PC-3 (cell line): ENCODE data around the gene FOSL1. TPM values are rescaled to one million over a fixed set of nuclear protein-coding genes. Genes with fewer than 3 reads are reported as not detected.
A peak's percentile ranks its signal among the peaks of the same experiment; 100 is the strongest.

Experiments used
- ATAC-seq: fragments of 200-7000 bp; cut with Tn5 transposase; 2 replicates; pipeline ENCODE4 v1.9.1; 2020; ENCODE audit warnings: mild to moderate bottlenecking, moderate library complexity
- Bru-seq: library from RNA; stranded (reverse); fragments of 400-500 nt; gene quantifications from one replicate; lab custom pipeline; 2021; lab: Mats Ljungman, UMichigan
- BruChase-seq, 2 experiments: library from RNA; stranded (reverse); fragments of 400-500 nt; gene quantifications; one replicate each; lab custom pipeline; 2021; lab: Mats Ljungman, UMichigan
- BruUV-seq: library from RNA; stranded (reverse); fragments of 400-500 nt; replicated peaks from 2 replicates; lab custom pipeline; 2021; lab: Mats Ljungman, UMichigan
- CTCF ChIA-PET: fragments of 300-600 bp; sonication (Branson Sonifier 250); formaldehyde crosslinking; loops from one replicate; lab custom pipeline; 2022; ENCODE audit warnings: antibody characterized with exemption; lab: Charles Lee
- POLR2A ChIA-PET: fragments of 300-600 bp; sonication (Branson Sonifier 250); formaldehyde crosslinking; loops from one replicate; lab custom pipeline; 2022; ENCODE audit warnings: antibody characterized with exemption; ENCODE audit not compliant: unreplicated experiment; lab: Charles Lee
- DNase-seq: peaks from one replicate; pipeline ENCODE4 v3.0.0-alpha.2; 2015
- H2AFZ ChIP-seq: fragments of 300-600 bp; sonication (generic); 2 replicates; pipeline ENCODE4 v1.6.0; 2016; ENCODE audit warnings: antibody characterized with exemption, low read length
- H3F3A ChIP-seq: fragments of 300-600 bp; sonication (generic); one replicate; pipeline ENCODE4 v1.6.0; 2017; ENCODE audit warnings: antibody characterized with exemption, low read length, control low read depth, mild to moderate bottlenecking; ENCODE audit not compliant: unreplicated experiment
- H3K27ac ChIP-seq: fragments of 300-600 bp; sonication (generic); 2 replicates; pipeline ENCODE4 v1.5.1; 2016; ENCODE audit warnings: mild to moderate bottlenecking, low read length
- H3K27me3 ChIP-seq: fragments of 300-600 bp; sonication (generic); 2 replicates; pipeline ENCODE4 v1.6.1; 2016; ENCODE audit warnings: low read length, mixed read lengths
- H3K36me3 ChIP-seq: fragments of 300-600 bp; sonication (generic); 2 replicates; pipeline ENCODE4 v1.6.1; 2016; ENCODE audit warnings: low read depth, mixed run types, low read length, mixed read lengths
- H3K4me1 ChIP-seq: fragments of 300-600 bp; sonication (generic); 2 replicates; pipeline ENCODE4 v1.5.1; 2016; ENCODE audit warnings: low read length; ENCODE audit not compliant: insufficient read depth
- H3K4me2 ChIP-seq: fragments of 300-600 bp; sonication (generic); 2 replicates; pipeline ENCODE4 v1.6.0; 2016; ENCODE audit warnings: low read length
- H3K4me3 ChIP-seq: fragments of 300-600 bp; sonication (generic); 2 replicates; pipeline ENCODE4 v1.5.1; 2016; ENCODE audit warnings: mild to moderate bottlenecking, low read length, mixed read lengths
- H3K79me2 ChIP-seq: fragments of 300-600 bp; sonication (generic); 2 replicates; pipeline ENCODE4 v1.6.1; 2017; ENCODE audit warnings: low read length, mixed read lengths
- H3K9ac ChIP-seq: fragments of 300-600 bp; sonication (generic); 2 replicates; pipeline ENCODE4 v1.6.0; 2016; ENCODE audit warnings: mild to moderate bottlenecking, low read length
- H3K9me2 ChIP-seq: fragments of 300-600 bp; sonication (generic); replicated peaks from 2 replicates; pipeline ENCODE4 v1.6.1; 2016; ENCODE audit warnings: mixed run types, low read length, mixed read lengths
- H3K9me3 ChIP-seq: fragments of 300-600 bp; sonication (generic); 2 replicates; pipeline ENCODE4 v1.6.1; 2016; ENCODE audit warnings: low read length, mixed read lengths
- H4K20me1 ChIP-seq: fragments of 300-600 bp; sonication (generic); 2 replicates; pipeline ENCODE4 v1.6.1; 2016; ENCODE audit warnings: low read length, mixed read lengths
- CTCF ChIP-seq: fragments of 300-600 bp; sonication (generic); conservative IDR thresholded peaks from 2 replicates; pipeline ENCODE4 v1.5.1; 2017; ENCODE audit warnings: antibody characterized with exemption, low read depth, mild to moderate bottlenecking, low read length
- EZH2 ChIP-seq: fragments of 300-600 bp; sonication (generic); IDR thresholded peaks from one replicate; pipeline ENCODE4 v1.6.1; 2017; ENCODE audit warnings: antibody characterized with exemption, mild to moderate bottlenecking, low read length; ENCODE audit not compliant: unreplicated experiment
- EZH2phosphoT487 ChIP-seq: fragments of 300-600 bp; sonication (generic); IDR thresholded peaks from 2 replicates; pipeline ENCODE4 v1.6.1; 2018; ENCODE audit warnings: mild to moderate bottlenecking, antibody characterized with exemption, low read length, borderline replicate concordance
- intact Hi-C: fragments of 100-400 bp; cut with micrococcal nuclease; formaldehyde crosslinking; loops from 2 replicates; pipeline ENCODE4 v1.9.0; 2023
- long read RNA-seq: library from polyadenylated mRNA; unstranded; transcript quantifications from one replicate; pipeline ENCODE4 v2.0.0, GENCODE V29; 2021; ENCODE audit not compliant: unreplicated experiment
- total RNA-seq: library from RNA; depleted of rRNA; stranded (reverse); fragments of >200 nt; gene quantifications from 2 replicates; pipeline ENCODE4 v1.2.3, GENCODE V29; 2014; rRNA removed

Gene FOSL1
- total RNA-seq: 656 and 851 TPM in 2 replicates
- Bru-seq, nascent RNA: percentile 100 among the genes with signal in this experiment
- percentile 100 among the genes with signal in this experiment for BruChase-seq, experiment 1, labeled RNA remaining after a 6-hour chase
- percentile 100 among the genes with signal in this experiment for BruChase-seq, experiment 2, labeled RNA remaining after a 2-hour chase
- long read RNA-seq, transcript FOSL1-202 (2 exons, 1,427 nt): minor isoform, 26 of 1,083 reads
- long read RNA-seq, transcript FOSL1-201 (4 exons, 1,669 nt): major isoform, 515 of 1,083 reads
- long read RNA-seq, transcript FOSL1-203 (3 exons, 1,200 nt): minor isoform, 70 of 1,083 reads
- long read RNA-seq, transcript FOSL1-204 (4 exons, 1,132 nt): minor isoform, 22 of 1,083 reads
- long read RNA-seq, partial matches to known transcripts: 59 of 1,083 reads
- long read RNA-seq, other reads (novel, unspliced or antisense): 391 of 1,083 reads

GRCh38 chr11:65900125-65900898 is at the start of gene FOSL1:
Gene FOSL1 (minus strand): TSS chr11:65900388. CDS start chr11:65900339, 49 bp downstream.
- peaks cover 43% of the 10 kb centered on the region for H4K20me1 ChIP-seq
- peak within 1 kb of the TSS; percentile 78 for H3K4me3 ChIP-seq
- DNase-seq (peak; percentile 99), ATAC-seq (peak; percentile 66)
- peak within 1 kb of the TSS; percentile 98 for H3K9ac ChIP-seq
- ChIA-PET POLR2A (interaction anchor here (0.5 to 2.9 kb wide), 14 partner anchors 9 to 872 kb away, joined by 3 to 31 read pairs (median 6); partner anchors contain the start of genes CCDC85B, FIBP, MUS81 and NEAT1), CTCF (interaction anchor here (0.6 to 1.0 kb wide), 5 partner anchors 9 to 18 kb away, joined by 3 to 24 read pairs (median 3); partner anchors contain the start of gene FIBP)
- peak within 1 kb of the TSS; percentile 96 for H3K4me2 ChIP-seq
- H3F3A ChIP-seq: peaks cover 31% of the 10 kb centered on the region
- peak within 1 kb of the TSS; percentile 96 for H3K27ac ChIP-seq
- H3K9me2 ChIP-seq: no peaks in the 10 kb centered on the region
- H3K36me3 ChIP-seq: peaks cover 46% of the 10 kb centered on the region
- BruUV-seq: no TSS peak
- TF ChIP-seq EZH2phosphoT487: no peak
- TF ChIP-seq CTCF: no peak
- TF ChIP-seq EZH2: no peak
- intact Hi-C loops: loop anchor here (1.0 kb wide), 1 partner anchor 11 kb away; no protein-coding TSS in a partner anchor
- H3K79me2 ChIP-seq: peaks cover 87% of the 10 kb centered on the region
- H3K4me1 ChIP-seq: peaks cover 55% of the 10 kb centered on the region
- H2AFZ ChIP-seq: no peak within 1 kb of the TSS
- no peaks in the 10 kb centered on the region for H3K27me3 ChIP-seq
- no peaks in the 10 kb centered on the region for H3K9me3 ChIP-seq

DNA sequence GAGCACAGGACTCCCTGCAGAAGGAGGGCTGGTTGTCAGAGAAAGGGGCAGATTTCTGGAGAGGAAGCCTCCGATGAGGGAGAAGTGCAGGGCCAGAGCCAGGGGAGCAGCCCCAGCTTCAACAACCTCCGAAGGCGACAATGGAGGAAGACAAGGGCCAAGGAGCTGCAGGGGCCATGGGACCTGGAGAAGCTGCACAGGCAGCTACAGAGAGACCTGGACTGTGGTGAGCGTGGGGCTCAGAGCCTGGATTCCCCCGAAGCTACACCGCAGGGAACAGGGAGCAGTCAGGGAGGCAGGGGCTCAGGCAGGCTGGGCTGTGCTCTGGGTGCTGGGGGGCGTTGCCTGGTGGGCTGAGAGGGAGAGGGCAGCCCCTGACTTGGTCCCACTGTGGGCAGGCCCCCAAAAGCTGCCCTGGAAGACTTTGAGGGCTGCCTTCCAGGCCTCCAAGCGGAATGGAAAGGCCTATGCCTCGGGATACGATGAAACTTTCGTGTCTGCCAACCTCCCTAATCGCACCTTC is 47.5 kb upstream of the FOSL1 start:
- no peak for DNase-seq
- no peaks in the 10 kb centered on the region for H3K36me3 ChIP-seq
- H3K9ac ChIP-seq: no peak overlapping the region
- H3K27ac ChIP-seq: no peak overlapping the region
- H3F3A ChIP-seq: no peaks in the 10 kb centered on the region
- ChIA-PET CTCF (no interaction called here), POLR2A (no interaction called here)
- H3K9me2 ChIP-seq: no peaks in the 10 kb centered on the region
- H2AFZ ChIP-seq: no peak overlapping the region
- no peaks in the 10 kb centered on the region for H3K9me3 ChIP-seq
- no peaks in the 10 kb centered on the region for H3K27me3 ChIP-seq
- H3K4me1 ChIP-seq: no peaks in the 10 kb centered on the region
- ATAC-seq: no peak
- H3K79me2 ChIP-seq: no peaks in the 10 kb centered on the region
- BruUV-seq: no TSS peak
- no peak overlapping the region for H3K4me2 ChIP-seq
- no peak for TF ChIP-seq EZH2
- intact Hi-C loops: no loop called here
- no peaks in the 10 kb centered on the region for H4K20me1 ChIP-seq
- no peak overlapping the region for H3K4me3 ChIP-seq

GRCh38 chr11:65947133-65947532 is 46.9 kb upstream of the FOSL1 start:
- CTCF ChIA-PET: no interaction called here
- Histone ChIP-seq H2AFZ (no peak overlapping the region), H3K27ac (no peak overlapping the region), H3K36me3 (no peaks in the 10 kb centered on the region), H3K9ac (no peak overlapping the region), H3K79me2 (no peaks in the 10 kb centered on the region), H4K20me1 (no peaks in the 10 kb centered on the region), H3K9me2 (no peaks in the 10 kb centered on the region), H3K4me2 (no peak overlapping the region), H3F3A (no peaks in the 10 kb centered on the region), H3K9me3 (no peaks in the 10 kb centered on the region), H3K4me3 (no peak overlapping the region), H3K27me3 (no peaks in the 10 kb centered on the region), H3K4me1 (no peaks in the 10 kb centered on the region)
- DNase-seq (no peak), ATAC-seq (no peak)
- BruUV-seq: no TSS peak
- TF ChIP-seq EZH2: no peak
- no peak for TF ChIP-seq CTCF
- no peak for TF ChIP-seq EZH2phosphoT487
- intact Hi-C loops: no loop called here
- POLR2A ChIA-PET: no interaction called here
